ENCODE measurements around the gene PHF21A. TPM values are rescaled to one million over a fixed set of nuclear protein-coding genes. Genes with fewer than 3 reads are reported as not detected.
"Not testable (repeated sequence)": the region's sequence is repeated elsewhere in the genome, so short reads cannot be mapped to it uniquely, and the experiment has no call there.

Gene PHF21A
- total RNA-seq, 1 donor from 2014 or later: 17.2 TPM

DNA sequence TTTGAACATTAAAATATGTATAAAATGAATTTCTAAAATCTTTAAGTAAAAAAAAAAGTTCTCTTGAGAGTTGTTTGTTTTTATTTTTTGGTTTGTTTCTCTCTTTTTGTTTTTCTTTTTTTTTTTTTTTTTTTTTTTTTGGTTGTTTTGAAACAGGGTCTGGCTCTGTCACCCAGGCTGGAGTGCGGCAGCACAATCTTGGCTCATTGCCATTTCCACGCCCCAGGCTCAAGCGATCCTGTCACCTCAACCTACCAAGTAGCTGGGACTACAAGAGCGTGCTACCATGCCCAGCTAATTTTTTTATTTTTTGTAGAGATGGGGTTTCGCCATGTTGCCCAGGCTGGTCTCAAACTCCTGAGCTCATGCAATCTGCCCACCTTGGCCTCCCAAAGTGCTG, 139.4 kb downstream of the PHF21A start:
- ATAC-seq: not testable (repeated sequence)

DNA sequence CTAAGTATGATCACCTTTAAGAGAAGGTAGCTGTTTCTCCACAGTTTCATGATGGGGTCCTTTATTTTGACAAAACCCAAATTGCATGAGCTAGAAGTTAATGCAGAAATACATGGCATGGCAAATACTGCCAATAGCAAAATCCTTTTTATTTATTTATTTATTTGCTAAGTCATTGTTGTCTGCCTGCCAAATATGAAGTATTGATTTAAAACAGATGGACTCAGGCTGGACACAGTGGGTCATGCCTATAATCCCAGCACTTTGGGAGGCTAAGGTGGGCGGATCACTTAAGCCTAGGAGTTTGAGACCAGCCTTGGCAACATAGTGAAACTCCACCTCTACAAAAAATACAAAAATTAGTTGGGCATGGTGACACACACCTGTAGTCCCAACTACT, 146.4 kb downstream of the PHF21A start:
- no peak for ATAC-seq

DNA sequence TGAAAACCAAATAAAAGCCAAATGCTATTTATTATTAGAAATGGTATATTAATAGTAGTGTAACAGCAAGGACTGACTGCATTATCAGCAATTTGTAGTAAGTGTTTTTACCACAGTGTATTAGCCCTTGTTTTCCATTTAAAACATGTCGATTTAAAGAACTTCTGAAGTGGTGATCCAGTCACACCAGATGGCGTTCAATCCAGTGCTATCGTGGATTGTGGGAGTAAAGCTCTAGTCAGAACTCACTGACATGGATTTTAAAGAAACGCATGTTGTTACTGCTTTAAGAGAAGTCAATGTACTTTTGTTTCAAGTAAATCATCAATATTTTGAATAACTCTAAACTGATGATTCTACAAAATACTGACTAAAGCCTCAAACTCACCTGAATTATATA, 147.7 kb downstream of the PHF21A start:
- no peak for ATAC-seq

DNA sequence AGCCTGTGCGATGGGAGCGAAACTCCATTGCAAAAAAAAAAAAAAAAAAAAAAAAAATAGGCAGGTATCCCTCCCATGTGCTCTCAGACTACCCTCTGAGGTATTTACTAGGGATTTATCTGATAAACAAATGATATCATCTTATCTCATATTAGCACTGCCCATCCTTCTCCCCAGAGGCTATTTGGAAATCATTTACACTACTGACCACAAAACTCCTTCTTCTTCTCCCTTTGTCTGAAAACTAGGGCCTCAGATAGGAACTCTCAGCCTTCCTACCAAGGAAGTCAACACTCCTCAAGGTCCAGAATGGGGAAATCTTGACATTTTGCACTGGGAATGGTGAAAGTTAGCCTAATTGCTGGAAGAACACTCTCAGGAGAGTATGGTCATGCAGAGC, 152.4 kb downstream of the PHF21A start:
- ATAC-seq: no peak

DNA sequence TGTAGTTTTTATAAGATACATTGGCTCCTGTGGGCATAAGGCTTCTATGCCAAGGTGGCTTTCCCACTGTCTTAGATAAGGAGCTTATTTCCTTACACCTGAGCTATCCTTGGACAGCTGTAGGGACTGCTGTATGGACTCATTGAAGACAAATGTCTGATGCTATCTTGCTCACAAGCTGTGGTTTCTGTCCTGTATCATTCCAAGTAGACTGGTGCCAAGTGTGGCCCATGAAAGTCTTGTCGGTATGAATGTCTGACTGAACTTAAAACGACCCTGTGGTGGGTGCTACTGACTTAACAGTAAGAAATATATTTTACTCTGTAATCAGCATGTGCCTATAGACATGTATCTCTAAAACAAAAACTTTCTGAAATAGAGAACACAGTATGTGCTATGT, 153.7 kb downstream of the PHF21A start:
- no peak for ATAC-seq

DNA sequence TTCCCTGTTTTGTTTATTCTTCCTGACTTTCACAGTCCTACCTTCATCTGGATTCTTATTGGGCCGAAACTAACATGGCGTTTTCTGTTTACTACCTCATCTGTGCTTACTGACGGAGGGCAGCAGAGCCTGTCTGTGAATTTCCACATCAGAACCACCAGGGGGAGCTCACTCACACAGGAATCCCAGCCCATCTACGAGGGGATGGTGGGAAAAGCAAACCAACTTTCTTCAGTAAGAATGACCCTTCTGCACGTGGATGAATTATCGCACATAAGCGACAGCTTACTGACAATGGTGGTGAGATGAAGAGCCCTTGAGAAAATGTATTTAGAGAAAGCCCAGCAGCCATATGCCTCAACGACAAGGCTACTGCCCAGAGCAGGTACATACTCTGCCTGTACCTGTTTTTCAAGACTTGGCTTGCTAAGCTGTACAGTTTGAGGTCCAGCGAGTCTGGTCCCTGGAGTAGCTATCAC, 156.3 kb downstream of the PHF21A start:
- peak; percentile 83 for ATAC-seq

DNA sequence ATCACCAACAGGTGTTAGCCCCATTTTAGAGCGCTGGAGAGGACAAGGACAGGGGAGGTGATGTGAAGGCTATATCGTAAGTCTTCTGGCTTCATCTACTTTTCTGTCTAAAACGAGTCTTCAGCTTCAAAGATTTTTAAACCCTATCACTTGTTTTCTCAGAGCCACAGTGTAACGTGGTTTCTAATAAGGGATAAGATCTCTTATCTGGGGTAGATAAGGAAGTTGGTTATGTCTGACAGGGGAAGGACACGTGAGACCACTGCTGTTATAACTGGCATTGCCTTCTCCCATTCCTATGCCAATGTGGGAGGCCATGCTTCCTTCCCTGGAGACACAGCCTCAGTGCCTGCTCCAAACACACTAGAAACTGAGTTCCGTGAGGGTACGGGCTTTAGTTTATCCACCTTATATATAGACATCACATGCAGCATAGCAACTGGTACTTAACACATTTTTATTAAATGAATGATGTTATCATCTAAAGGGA, 159.5 kb downstream of the PHF21A start:
- no peak for ATAC-seq

DNA sequence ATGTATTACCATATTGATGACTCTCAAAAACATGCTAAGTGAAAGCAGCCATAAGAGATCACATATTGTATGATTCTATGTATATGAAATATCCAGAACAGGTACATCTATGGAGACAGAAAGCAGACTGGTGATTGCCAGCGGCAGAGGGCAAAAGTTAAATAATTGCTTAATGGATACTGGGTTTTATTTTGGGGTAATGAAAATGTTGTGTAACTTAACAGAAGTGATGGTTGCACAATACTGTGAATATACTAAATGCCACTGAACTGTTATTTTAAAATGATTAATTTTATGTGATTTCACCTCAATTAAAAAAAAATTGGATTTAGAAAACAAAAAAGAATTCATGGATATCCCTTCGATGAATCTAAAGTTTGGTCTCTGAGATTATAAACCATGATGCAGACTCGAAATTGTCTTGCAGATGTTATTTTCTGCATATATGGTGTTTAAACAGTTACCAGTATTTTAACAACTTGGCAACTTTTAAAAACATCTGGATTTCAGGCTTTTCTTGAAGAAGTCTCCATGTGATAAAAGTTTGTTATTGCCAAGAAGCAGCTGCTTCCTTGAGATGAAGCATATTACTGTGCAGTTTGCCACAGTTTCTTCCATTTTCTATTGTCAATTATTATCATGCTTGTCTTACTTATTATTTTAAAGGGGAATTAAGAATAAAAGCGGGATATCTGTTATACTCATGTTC, 160.7 kb downstream of the PHF21A start:
- no peak for ATAC-seq

DNA sequence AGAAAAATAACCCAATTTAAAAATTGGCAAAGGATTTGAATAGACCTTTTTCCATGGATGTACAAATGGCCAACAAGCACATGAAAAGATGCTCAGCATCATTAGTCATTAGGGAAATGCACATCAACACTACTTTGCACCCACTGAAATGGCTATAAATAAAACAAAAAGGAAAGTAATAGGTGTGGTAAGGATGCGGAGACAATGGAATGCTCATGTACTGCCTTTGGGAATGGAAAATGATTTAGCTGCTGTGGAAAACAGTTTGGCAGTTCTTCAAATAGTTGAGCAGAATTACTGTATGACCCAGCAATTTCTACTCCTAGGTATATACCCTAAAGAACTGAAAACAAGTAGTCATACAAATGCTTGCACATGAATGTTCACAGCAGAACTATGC, 161.4 kb downstream of the PHF21A start:
- ATAC-seq: no peak

DNA sequence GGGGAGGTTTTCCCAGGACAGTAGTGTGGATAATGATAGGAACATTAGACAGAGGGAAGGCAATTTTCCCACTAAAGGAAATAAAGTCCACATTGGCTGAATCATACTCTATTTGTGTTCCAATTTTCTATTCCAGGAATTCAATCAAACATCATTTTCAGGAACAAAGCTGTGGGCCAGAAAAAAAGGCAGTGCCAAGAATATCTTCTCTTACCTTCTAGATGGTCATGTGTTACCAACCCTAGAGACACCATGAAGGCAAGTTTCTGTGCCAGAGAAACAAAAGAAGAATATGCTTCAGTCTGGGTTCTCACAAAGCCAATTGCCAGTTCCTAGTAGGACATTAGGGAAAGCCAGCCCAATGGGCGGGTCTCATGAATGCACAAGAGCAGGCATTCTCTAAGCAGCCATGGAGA, 171.3 kb downstream of the PHF21A start:
- no peak for ATAC-seq

DNA sequence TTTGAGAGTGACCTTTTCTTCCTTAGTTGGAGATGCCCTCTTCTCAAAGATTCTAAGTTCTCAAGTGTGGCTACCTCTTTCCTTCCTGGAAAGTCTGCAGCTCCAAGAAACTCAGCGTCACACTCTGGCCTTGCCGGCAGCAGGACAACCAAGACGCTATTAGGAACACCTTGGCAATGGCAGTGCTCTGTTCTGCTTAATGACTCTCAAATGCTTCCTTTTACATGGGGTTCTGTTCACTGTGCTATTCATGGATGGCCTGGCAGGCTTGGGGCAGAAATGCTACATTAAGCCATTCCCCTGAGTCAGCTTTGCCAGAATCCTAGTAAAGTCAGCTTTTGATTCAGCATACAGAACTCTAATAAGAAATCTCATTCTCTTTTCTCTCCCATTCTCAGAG, 172.9 kb downstream of the PHF21A start:
- ATAC-seq: no peak

DNA sequence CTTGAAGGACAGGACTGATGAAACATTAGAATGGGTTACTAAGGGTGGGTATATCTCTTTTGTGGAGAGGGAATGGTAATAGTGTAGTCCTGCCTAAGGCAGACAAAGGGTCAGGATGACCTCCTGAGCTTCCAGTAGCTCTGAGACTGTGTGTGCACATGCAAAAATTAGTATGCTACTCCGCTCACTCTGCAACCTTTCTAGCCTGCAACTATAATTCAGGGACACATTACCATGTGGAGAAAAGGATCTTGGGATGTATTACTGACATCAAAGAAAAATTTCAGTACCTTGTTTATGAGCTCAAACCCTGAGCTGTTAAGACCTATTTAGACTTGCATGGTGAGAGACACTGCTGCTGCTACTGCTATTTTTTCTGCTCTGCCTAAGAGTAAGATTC, 173.4 kb downstream of the PHF21A start:
- ATAC-seq: no peak

DNA sequence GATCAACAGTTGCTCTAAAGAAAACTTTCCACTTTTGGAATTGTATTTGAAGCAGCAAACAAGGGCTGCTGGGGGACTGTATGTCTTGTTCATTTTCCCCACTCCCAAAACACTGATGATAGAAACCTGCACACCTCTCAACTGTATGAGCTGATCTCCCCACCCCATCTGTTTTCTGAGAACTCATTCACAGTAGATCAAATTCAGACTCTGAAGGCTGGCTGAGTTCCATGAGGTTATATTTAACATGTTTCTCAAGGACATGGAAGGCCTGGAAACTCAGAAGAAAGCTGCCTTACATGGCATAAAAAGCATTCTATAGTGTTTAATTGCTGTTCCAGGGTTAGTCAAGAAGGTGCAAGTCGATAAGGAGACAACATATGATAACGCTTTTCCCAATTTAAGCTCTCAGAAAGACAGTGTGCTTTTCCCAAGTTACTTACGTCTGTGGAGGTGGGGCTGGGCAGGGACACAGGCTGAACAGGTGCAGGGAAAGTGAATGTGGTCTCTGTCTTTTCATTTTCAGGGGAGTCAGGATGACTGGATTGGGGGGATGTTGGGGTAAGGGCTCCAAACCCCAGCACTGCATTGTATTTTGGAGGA, 175.8 kb downstream of the PHF21A start:
- ATAC-seq: no peak

DNA sequence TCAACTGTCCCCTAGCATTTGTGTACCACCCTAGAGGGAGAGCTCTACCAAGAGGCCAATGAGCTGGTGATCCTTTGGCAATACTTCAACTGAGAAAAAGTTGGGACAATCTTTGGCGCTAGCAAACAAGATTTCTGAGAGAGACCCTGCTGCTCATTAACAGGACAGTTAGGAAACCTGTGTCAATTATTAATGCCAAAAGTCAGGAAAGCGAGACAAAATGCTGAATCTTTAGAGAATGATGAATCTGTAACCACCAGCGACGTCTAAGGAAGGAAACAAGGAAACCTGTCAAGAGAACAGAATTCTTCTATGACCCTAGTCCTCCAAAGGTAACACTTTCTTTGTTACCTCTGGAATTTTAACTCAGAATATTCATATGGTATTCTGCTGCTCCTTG, 178.9 kb downstream of the PHF21A start:
- ATAC-seq: no peak

DNA sequence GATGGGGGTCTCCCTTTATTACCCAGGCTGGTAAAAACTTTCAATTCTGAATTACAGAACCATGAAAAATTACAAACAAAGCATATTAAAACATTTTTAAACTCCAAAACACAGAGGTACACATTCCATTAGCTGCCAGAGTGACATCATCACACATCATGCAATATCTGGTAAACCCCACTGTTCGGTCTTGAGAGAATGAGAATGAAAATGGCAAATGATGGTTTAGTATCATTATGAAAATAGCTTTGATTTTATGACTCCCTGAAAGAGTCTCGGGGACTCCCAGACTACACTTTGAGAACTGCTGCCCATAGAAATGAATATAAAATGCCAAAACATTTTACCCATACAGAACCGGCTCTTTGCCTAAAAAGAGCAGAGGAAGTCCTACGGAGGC, 180.0 kb downstream of the PHF21A start:
- ATAC-seq: no peak

DNA sequence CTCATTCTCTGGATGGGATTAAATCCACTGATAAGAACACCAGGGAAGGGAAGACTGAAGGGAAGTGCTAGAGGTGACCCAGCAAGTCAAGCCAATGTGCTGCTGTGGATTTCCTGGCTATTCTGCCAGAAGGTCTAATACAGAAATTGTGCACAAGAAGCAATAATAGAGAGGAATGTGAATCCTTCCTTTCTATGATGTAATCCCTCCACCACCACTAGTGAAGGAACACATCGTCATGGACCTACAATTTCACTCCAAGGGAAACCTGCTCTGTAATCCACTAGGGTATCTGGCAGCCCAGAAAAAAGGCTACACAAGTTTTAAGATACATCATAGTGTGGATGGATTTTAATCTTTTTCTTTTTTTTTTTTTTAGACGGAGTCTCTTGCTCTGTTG, 181.4 kb downstream of the PHF21A start:
- no peak for ATAC-seq

DNA sequence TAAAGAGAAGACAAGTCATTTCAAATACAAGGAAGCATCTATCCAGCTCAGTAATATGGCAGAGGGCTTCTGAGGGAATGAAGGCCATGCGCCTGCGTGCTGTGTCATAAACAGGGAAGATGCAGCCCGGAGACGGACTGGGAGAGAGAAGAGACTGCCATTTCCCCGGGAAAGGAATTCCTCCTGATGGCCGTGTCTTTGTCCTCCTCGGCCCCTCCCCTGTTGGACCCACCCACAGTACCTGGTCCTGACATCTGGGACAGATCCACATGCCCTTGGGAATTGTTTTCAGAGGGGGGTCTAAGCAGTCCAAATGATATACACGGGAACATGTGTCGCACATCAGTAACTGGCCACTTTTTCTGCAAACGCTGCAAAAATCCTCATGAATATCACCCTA, 183.3 kb downstream of the PHF21A start:
- no peak for ATAC-seq

DNA sequence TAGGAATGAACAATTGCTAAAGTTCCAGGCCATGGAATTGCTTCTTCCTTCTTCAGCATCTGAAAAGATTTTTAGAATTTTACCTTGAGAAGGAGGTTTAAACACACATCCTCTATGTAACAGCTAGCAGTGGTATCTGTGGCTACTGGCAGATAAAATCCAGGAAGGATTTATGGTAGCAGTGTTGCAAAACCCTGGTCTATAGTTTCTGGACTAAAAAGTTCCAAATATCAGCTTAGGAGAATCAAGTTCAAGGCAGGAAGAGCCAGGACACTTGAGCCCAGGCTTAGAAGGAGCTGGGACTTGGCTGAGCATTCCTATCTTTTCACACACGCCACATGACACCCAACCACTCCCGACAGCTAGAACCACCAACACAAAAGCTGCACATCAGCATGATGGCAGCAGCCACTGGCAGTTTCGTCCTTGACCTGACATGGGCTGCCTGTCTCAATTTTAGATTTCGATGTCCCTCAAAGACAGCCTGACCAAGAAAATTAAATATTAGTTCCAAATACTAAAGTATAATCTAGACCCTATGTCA, 184.7 kb downstream of the PHF21A start:
- ATAC-seq: no peak

DNA sequence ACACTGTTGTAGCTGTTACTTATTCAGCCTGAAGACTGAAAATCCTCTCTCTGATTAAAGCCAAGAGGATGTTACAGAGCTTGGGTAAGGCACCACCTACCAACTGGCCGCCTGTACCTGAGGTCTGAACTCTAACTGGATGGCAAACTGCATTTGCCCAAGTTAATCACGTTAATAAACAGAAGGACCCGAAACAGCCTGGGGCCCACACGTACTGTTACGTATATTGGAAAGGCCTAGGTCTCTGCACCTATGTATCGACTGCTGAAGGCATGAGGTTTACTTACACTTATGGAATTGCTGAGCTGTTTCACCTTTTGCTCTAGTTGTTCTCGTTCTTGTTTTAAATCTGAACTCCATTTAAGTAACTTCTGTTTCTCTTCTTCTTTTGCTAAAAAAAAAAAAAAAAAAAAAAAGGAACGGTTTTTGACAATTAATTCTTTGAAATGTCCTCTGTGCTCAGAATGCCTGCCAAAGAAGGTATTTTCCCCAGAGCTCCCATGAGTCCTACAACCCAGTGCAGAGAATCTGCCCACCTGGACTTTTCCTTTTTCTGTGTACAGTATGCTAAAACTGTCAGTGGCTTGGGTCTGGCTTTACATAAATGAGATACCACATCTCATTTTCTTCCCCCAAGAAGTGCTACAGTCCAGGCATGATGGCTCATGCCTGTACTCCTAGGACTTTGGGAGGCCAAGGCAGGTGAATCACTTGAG, 185.7 kb downstream of the PHF21A start:
- ATAC-seq: no peak

DNA sequence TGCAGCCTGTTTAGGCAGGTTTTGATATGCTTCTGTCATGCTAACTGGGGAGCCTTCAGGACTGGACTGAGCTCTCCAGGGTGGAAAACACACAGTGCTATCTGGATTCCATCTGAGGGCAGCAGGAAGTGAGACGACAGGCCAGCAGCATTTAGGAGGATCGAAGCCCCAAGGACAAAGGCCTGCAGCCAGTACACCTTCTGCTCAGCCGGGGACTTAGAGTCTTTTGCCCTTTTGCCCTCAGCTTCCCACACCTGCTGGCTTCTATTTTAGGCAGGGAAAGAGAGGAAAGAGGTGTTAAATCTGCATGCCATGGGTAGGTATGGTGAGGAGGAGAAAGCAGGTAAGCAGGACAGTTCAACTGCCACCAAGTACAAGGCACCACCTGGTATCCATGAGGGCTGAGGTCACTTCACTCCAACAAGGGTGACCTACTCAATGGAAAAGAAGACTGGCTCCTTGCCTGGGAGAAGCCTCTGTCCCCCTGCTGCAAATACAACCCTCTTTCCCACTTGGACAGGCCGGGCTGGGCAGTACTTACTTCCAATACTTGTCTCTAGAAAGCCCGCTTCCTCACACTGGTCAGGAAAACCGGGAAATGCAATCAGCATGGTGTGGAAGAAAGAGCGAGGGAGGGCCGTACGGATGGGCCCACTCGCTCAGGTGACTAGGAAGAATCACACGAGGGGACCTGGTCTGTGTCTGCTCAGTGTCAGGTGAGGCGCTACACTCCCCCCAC, 186.5 kb downstream of the PHF21A start:
- ATAC-seq: no peak

DNA sequence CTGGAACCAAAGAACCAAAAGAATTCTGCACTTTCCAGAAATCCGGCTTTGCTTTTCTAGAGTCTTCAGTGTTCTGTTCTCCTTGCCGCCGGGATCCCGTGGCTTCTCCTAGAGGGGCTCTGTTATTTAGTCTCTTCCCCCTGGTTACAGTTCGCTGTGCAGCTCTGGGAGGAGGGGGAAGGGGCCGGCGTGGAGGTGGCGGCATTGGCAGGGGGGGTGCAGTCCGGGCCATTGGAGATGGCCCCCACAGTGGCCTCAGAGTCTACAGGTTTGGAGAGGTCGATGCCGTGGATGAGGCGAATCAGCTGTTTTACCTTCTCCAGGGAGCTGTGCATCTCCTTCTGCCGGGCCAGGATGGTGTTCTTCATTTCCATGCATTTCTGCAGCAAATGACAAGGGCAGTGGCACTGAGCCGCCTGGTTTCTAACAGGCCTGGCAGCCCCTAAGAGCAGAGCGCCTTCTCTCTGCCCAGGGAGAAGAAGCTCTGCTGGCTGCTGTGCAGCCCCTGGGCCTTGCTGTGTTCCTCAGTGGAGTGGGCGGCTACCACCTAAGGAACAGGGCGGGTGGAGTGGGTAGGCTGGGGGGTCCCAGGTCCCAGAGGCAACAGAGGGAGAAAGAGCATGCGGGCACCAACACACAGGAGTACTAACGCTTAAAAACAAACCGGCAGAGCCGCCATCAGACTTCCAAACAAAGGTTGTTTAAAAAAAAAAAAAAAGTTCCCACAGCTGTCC, 187.2 kb downstream of the PHF21A start:
- no peak for ATAC-seq
